ENCODE data around the gene HERC4. TPM values are rescaled to one million over a fixed set of nuclear protein-coding genes. Genes with fewer than 3 reads are reported as not detected.

The HERC4 gene
- total RNA-seq, 1 donor from 2014 or later: 56.9 TPM

- H3K9me3 ChIP-seq (ENCODE audit: insufficient read depth, low read depth, low read length): no peaks in the 10 kb centered on the region
- DNase-seq (ENCODE audit: low read depth) (no peak), FAIRE-seq (no peak)
- H3K4me2 ChIP-seq (ENCODE audit: low read length): no peak overlapping the region
- H4K20me1 ChIP-seq (ENCODE audit: insufficient read depth, low read length): peaks cover 31% of the 10 kb centered on the region
- peaks cover 28% of the 10 kb centered on the region for H3K36me3 ChIP-seq (ENCODE audit: insufficient read depth, low read length)
- TF ChIP-seq EZH2 (IDR thresholded peaks at IDR 0.05; ENCODE audit: insufficient read depth, low read length) (no peak), CTCF (IDR thresholded peaks at IDR 0.05; ENCODE audit: insufficient read depth, low read depth, low read length) (no peak)
- H3K4me3 Mint-ChIP-seq (ENCODE audit: unreplicated experiment): no peak overlapping the region
- peaks cover 30% of the 10 kb centered on the region for H3K79me2 ChIP-seq (ENCODE audit: insufficient read depth, low read length)
- H3K4me3 ChIP-seq (ENCODE audit: insufficient read depth, low read depth, low read length): no peak overlapping the region
- H3K27me3 ChIP-seq (ENCODE audit: insufficient read depth, low read length): no peaks in the 10 kb centered on the region
- H3K4me1 Mint-ChIP-seq (ENCODE audit: low read depth, unreplicated experiment): peaks cover 6% of the 10 kb centered on the region
- H3K9ac ChIP-seq (ENCODE audit: low read length): no peak overlapping the region
- peaks cover 21% of the 10 kb centered on the region for H3K36me3 Mint-ChIP-seq (ENCODE audit: low read depth, unreplicated experiment)
- H3K4me1 ChIP-seq (ENCODE audit: insufficient read depth, low read length): no peaks in the 10 kb centered on the region
- no peak overlapping the region for H3K27ac ChIP-seq (ENCODE audit: low read depth, low read length)
- H3K27me3 Mint-ChIP-seq (ENCODE audit: low read depth, unreplicated experiment): no peaks in the 10 kb centered on the region
- H2AFZ ChIP-seq (ENCODE audit: low read depth, low read length): no peak overlapping the region
- H3K27ac Mint-ChIP-seq (ENCODE audit: unreplicated experiment): no peak overlapping the region
- no peaks in the 10 kb centered on the region for H3K9me3 Mint-ChIP-seq (ENCODE audit: unreplicated experiment)
Observed at GRCh38 chr10:67977251-67977650, 97.8 kb downstream of the HERC4 start.

GRCh38 chr10:67976292-67977245 is 98.5 kb downstream of the HERC4 start:
- no peak overlapping the region for H2AFZ ChIP-seq (ENCODE audit: low read depth, low read length)
- DNase-seq (ENCODE audit: low read depth) (no peak), FAIRE-seq (no peak)
- peaks cover 28% of the 10 kb centered on the region for H3K36me3 ChIP-seq (ENCODE audit: insufficient read depth, low read length)
- peaks cover 25% of the 10 kb centered on the region for H3K36me3 Mint-ChIP-seq (ENCODE audit: low read depth, unreplicated experiment)
- no peak overlapping the region for H3K4me3 Mint-ChIP-seq (ENCODE audit: unreplicated experiment)
- no peak overlapping the region for H3K27ac ChIP-seq (ENCODE audit: low read depth, low read length)
- peaks cover 26% of the 10 kb centered on the region for H4K20me1 ChIP-seq (ENCODE audit: insufficient read depth, low read length)
- no peak overlapping the region for H3K4me3 ChIP-seq (ENCODE audit: insufficient read depth, low read depth, low read length)
- no peak overlapping the region for H3K9ac ChIP-seq (ENCODE audit: low read length)
- H3K4me1 Mint-ChIP-seq (ENCODE audit: low read depth, unreplicated experiment): peaks cover 5% of the 10 kb centered on the region
- H3K27me3 ChIP-seq (ENCODE audit: insufficient read depth, low read length): no peaks in the 10 kb centered on the region
- peaks cover 4% of the 10 kb centered on the region for H3K9me3 ChIP-seq (ENCODE audit: insufficient read depth, low read depth, low read length)
- no peak overlapping the region for H3K27ac Mint-ChIP-seq (ENCODE audit: unreplicated experiment)
- peaks cover 4% of the 10 kb centered on the region for H3K9me3 Mint-ChIP-seq (ENCODE audit: unreplicated experiment)
- peaks cover 24% of the 10 kb centered on the region for H3K79me2 ChIP-seq (ENCODE audit: insufficient read depth, low read length)
- no peaks in the 10 kb centered on the region for H3K4me1 ChIP-seq (ENCODE audit: insufficient read depth, low read length)
- TF ChIP-seq EZH2 (IDR thresholded peaks at IDR 0.05; ENCODE audit: insufficient read depth, low read length) (no peak), CTCF (IDR thresholded peaks at IDR 0.05; ENCODE audit: insufficient read depth, low read depth, low read length) (no peak)
- H3K4me2 ChIP-seq (ENCODE audit: low read length): no peak overlapping the region
- no peaks in the 10 kb centered on the region for H3K27me3 Mint-ChIP-seq (ENCODE audit: low read depth, unreplicated experiment)

- H3K4me2 ChIP-seq (ENCODE audit: low read length): no peak overlapping the region
- H3K36me3 ChIP-seq (ENCODE audit: insufficient read depth, low read length): peaks cover 31% of the 10 kb centered on the region
- no peak overlapping the region for H3K27ac Mint-ChIP-seq (ENCODE audit: unreplicated experiment)
- peaks cover 5% of the 10 kb centered on the region for H3K4me1 Mint-ChIP-seq (ENCODE audit: low read depth, unreplicated experiment)
- peaks cover 23% of the 10 kb centered on the region for H4K20me1 ChIP-seq (ENCODE audit: insufficient read depth, low read length)
- H3K27me3 Mint-ChIP-seq (ENCODE audit: low read depth, unreplicated experiment): no peaks in the 10 kb centered on the region
- H3K79me2 ChIP-seq (ENCODE audit: insufficient read depth, low read length): peaks cover 17% of the 10 kb centered on the region
- no peak overlapping the region for H3K4me3 Mint-ChIP-seq (ENCODE audit: unreplicated experiment)
- no peak overlapping the region for H3K27ac ChIP-seq (ENCODE audit: low read depth, low read length)
- H3K9me3 ChIP-seq (ENCODE audit: insufficient read depth, low read depth, low read length): peaks cover 5% of the 10 kb centered on the region
- no peak for TF ChIP-seq CTCF (IDR thresholded peaks at IDR 0.05; ENCODE audit: insufficient read depth, low read depth, low read length)
- no peak for TF ChIP-seq EZH2 (IDR thresholded peaks at IDR 0.05; ENCODE audit: insufficient read depth, low read length)
- peaks cover 25% of the 10 kb centered on the region for H3K36me3 Mint-ChIP-seq (ENCODE audit: low read depth, unreplicated experiment)
- DNase-seq (ENCODE audit: low read depth): no peak
- H3K9ac ChIP-seq (ENCODE audit: low read length): no peak overlapping the region
- H3K4me1 ChIP-seq (ENCODE audit: insufficient read depth, low read length): no peaks in the 10 kb centered on the region
- no peak overlapping the region for H2AFZ ChIP-seq (ENCODE audit: low read depth, low read length)
- H3K27me3 ChIP-seq (ENCODE audit: insufficient read depth, low read length): no peaks in the 10 kb centered on the region
- FAIRE-seq: no peak
- no peak overlapping the region for H3K4me3 ChIP-seq (ENCODE audit: insufficient read depth, low read depth, low read length)
- H3K9me3 Mint-ChIP-seq (ENCODE audit: unreplicated experiment): peaks cover 6% of the 10 kb centered on the region
Observed at GRCh38 chr10:67975871-67976270, 99.2 kb downstream of the HERC4 start.

Data from astrocyte (in vitro differentiated cells and primary cell).